Activated CD4-positive, alpha-beta T cell treated with anti-CD3 and anti-CD28 coated beads, Interleukin-2, amount 50 U/mL, for 24 hours (primary cell): ENCODE measurements around the gene SCGB3A1.

Experiments
- DNase-seq, 2 donors: peaks; one replicate each; pipeline ENCODE4 v3.0.0-alpha.2; 2020; ENCODE audit warnings: low read depth in 1 of 2, low spot score in 1 of 2

SCGB3A1 gene

GRCh38 chr5:180590543-180591310, 572 bp downstream of the SCGB3A1 start:
- DNase-seq, result no peak

DNA sequence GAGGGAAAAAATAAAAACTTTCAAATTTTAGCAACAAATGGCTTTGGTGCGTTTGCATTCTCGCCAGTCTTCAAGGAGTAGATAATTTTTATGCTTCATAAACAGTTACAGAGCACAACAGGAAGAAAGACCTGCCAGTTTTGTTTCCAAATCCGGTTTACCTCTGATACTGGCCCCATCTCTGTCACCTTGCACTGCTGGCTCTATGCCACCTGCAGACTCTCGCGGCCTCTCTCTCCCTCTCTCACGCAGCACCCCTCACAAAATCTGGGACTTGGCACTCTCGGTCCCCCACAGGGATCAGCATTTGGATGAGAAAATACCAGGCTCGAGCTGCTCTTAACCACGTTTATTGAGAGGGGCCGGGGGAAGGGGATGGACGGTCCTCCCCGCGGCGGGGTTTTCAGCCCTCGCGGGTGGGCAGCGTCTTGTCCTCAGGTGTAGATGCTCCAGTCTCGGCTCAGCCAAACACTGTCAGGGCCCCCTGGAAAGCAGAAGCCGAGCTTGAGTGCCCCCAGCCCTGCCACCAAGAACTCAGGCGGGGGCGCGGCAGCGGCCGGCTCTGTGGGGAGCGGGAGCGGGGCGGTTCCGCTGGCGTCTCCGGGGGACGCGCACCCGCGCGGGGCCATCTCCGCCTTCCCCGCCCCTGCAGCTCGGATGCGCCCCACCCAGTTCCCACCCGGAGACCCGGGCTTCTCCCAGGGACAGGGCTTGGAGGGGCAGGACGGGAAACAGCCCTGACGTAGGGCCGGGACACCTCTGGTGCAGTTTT, 1.3 kb downstream of the SCGB3A1 start:
- DNase-seq, result no peak

DNA sequence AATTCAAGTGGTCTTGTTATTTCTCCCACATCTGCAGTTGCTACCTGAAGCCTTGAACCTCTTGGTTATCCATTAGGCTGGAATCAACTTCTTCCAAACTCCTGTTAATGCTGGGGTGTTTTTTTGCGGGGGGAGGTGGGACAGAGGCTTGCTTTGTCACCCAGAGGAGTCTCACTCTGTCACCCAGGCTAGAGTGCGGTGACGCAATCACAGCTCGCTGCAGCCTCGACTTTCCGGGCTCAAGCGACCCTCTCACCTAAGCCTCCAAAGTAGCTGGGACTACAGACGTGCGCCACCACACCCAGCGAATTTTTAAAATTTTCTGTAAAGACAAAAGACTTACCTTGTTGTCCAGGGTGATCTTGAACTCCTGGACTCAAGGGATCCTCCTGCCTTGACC, 4.4 kb downstream of the SCGB3A1 start:
- no peak for DNase-seq

DNA sequence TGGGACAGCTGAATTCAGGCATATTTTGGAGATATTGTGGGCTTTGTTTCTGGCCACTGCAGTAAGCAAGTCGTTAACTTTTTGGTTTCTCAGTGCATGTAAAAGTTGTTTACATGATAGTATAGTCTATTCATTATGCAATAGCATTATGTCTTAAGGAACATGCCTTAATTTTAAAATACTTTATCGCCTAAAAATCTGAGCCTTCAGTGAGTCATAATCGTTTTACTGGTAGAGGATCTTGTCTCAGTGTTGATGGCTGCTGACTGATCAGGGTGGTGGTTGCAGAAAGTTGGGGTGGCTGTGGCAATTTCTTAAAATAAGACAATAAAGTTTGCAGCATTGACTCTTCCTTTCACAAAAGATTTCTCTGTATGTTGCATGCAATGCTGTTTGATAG, 5.1 kb downstream of the SCGB3A1 start:
- DNase-seq, result no peak

- no peak for DNase-seq
These were observed 7.6 kb downstream of the SCGB3A1 start for GRCh38 chr5:180583738-180584137.

DNA sequence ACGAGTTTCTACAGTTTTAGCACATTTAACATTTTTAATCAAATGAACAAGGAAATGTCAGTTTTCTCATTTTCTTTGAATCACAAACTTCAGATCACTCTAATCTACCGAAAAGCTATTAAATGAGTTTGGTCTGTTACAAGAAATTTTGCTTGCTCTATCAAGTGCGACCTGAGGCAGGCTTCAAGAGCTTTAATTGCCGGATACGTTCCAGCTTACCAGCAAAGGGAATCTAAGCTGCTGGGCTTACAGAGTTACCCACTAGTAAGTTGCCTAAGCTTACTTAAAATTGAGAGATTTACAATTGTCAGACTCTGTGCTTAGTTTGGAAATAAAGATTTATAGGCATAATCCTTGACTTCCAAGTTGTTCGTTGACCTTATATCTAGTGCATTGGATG, 10.6 kb downstream of the SCGB3A1 start:
- no peak for DNase-seq

DNA sequence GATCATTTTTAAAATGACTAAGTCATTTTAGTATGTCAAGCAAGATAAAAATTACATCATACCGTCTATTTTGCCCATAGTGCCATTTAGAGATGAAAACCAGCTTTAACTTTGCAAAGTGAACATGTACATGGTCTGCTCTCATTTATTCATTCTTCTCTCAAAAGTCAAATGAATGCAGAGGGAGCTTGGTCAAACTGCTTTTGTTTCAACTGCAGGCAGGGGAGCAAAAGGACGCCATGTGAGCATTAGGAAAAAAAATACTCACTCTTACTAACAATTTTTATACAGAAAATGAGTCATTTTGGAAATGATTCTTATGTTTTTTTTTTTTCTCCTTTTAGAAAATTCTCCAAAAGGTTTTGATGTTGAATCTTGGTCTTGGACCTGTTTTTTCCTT, 15.7 kb downstream of the SCGB3A1 start:
- DNase-seq, result no peak

DNA sequence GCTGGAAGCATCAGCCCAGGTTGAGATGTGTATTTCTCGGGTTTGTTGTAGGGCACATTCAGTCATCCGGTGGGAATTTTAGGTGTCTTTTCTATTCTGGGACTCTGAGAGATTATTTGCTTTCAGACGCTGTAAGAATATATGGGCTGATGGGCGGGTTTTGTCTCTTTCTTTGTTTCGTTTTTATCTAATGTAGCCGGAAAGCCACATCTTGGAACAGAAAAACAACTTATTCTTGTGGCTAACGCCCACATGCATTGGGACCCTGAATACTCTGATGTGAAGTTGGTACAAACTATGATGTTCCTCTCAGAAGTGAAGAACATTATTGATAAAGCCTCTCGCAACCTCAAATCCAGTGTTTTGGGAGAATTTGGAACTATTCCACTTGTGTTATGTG, 22.4 kb downstream of the SCGB3A1 start:
- no peak for DNase-seq

DNA sequence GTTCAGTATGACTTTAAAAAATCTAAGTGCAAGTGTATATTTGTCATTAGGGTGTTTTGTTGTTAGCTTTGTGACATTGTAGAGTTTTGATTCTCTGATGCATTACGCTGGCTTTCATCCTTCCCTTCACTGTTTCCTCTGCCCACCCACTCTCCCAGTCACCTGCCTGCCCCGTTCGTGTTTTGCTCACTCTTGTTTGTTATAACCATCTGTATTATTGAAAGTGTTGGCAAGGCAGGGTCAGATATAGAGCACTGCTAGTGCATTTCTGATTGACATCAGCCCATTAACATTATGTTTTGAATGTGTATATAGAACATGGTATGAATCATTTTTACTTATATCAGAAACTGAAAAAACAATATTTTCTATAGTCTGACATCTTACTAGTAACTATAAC, 27.3 kb downstream of the SCGB3A1 start:
- DNase-seq, result peak in 1 of 2 donors; percentile 3

- no peak for DNase-seq
These were observed 33.1 kb downstream of the SCGB3A1 start for GRCh38 chr5:180558232-180558631.

DNA sequence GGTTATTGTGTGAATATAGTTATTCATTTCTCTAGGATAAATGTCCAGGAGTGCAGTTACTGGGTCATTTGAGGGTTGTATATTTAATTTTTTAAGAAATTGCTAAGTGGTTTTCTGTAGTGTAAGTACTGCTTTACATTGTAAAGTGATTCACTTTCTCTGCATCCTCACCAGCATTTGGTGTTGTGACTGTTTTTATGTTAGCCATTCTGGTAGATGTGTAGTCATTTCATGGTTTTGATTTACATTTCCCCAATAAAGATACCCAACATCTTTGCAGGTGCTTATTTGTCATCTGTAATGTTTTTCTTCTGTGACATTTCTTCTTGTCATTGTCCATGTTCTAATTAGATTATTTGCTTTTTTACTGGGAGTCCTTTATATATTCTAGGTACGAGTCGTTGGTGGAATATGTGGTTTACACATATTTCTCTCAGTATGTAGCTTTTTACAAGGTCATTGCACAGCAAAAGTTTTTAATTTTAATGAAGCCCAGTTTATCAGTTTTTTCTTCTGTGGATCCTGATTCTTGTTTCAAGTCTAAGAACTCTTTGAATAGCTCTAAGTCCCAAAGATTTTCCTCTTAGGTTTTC, 34.0 kb downstream of the SCGB3A1 start:
- DNase-seq, result no peak

- DNase-seq, result no peak
These were observed 36.0 kb downstream of the SCGB3A1 start for GRCh38 chr5:180555168-180555921.

DNA sequence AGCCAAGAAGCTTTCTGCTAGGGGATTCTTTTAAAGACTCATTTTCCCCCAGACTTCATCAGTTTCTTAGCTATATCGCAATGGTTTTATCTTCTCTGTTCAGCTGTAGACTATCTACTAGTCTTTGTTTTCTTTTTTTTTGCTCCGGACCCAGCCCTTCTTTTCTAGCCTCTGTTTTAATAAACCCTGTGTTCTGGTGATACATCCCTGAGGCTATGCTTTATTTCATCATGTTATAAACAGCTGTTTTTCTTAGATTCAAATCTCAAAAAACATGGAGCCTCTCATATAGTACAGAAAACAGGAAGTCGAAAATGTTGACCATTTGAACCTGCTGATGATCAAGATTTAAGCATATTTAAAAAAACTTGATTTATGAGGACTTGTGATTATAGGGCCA, 37.8 kb downstream of the SCGB3A1 start:
- no peak for DNase-seq

GRCh38 chr5:180548563-180548962, 42.7 kb downstream of the SCGB3A1 start:
- DNase-seq, result no peak

DNA sequence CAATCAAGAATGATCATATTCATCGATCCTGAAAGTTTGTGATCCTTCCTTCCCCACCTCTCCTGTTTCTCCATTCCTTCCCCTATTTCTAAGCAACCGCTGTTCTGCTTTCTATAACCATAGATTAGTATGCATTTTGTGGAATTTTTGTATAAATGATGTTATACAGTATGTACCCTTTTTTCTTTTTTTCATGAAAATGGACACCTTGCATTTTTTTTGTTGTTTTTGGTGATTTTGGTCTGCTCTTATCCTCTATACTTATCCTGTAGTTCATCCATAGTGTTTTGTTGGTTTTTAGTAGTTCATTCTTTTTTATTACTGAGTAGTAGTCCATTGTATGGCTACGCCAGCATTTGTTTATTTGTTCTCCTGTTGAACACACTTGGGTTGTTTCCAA, 46.1 kb downstream of the SCGB3A1 start:
- DNase-seq, result no peak

DNA sequence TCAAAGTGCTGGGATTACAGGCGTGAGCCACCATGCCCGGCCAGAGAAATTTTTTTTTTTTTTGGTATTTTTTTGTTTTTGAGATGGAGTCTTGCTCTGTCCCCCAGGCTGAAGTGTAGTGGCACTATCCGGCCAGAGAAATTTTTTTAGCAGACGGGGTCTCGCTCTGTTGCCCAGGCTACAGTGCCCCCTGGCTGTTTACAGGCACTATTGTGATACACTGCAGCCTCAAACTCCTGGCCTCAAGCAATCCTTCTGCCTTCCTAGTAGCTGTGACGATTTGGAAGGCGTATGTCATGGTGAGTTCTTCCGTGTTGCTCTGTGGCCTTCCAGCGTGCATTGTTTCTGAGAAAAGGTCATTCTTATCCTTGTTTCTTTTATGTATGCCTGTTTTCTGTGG, 49.6 kb downstream of the SCGB3A1 start:
- no peak for DNase-seq
